GM10847 (cell line): ENCODE measurements around the gene CALML4.

Source experiments
- POLR2A ChIP-seq: IDR thresholded peaks from 2 replicates; pipeline ENCODE4 v1.6.1; 2011; ENCODE audit not compliant: insufficient read length; ENCODE audit errors: extremely low read depth

Gene CALML4

GRCh38 chr15:68210821-68211655 is 5.9 kb upstream of the CALML4 start:
- no peak for TF ChIP-seq POLR2A

GRCh38 chr15:68210409-68210756 is 5.3 kb upstream of the CALML4 start:
- TF ChIP-seq POLR2A = no peak

DNA sequence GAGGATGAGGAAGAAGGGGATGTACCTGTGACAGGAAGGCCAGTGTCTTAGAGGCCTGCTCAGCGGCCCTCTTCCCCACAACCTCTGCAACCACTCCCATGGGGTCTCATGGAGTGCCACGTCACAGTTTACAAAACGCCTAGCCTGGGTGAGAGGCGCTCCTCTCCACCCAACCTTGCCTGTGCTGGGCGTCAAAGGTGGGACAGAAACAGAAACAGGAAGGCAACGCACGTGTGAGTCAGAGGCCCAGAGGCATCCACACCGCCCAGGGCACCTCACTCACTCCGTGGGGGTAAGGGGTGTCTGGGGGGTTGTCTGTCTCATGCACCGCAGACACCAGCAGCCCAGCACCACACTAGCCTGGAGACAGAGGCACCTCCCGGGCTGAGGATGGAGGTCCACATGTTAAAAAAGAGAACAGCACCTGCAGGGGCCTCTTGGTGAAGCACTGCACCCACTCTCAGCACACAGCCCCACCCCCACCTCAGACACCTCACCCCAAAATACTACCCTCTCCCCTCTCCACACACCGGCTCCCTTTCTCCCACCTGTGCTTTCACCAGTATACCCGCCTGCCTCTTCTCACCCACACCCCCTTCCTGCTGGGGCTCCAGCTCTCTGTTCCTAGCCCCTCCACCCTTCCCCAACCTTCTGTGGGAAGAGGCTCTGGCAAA is 4.7 kb upstream of the CALML4 start:
- TF ChIP-seq POLR2A = no peak

DNA sequence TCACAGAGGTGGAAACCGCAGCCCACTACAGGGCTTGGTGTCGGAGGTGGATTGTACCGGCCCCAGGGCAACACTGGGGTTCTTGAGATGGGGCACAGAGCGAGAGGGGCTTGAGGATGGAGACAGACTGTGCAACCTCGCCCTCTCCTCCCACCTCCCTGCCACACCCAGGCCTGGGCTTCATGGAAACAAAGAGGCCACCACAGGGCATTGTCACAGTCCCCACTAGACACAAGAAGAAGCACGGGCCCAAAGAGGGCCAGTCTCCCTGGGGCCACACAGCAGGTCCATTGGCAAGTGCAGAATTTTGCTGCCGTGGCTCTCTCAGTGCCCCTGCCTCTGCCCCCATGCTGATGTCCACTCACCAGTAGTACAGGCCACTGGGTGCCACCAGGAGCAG is 4.1 kb upstream of the CALML4 start:
- no peak for TF ChIP-seq POLR2A

GRCh38 chr15:68208636-68209240 is 3.6 kb upstream of the CALML4 start:
- no peak for TF ChIP-seq POLR2A

- TF ChIP-seq POLR2A = no peak
Measured at GRCh38 chr15:68208136-68208535, 3.0 kb upstream of the CALML4 start.

DNA sequence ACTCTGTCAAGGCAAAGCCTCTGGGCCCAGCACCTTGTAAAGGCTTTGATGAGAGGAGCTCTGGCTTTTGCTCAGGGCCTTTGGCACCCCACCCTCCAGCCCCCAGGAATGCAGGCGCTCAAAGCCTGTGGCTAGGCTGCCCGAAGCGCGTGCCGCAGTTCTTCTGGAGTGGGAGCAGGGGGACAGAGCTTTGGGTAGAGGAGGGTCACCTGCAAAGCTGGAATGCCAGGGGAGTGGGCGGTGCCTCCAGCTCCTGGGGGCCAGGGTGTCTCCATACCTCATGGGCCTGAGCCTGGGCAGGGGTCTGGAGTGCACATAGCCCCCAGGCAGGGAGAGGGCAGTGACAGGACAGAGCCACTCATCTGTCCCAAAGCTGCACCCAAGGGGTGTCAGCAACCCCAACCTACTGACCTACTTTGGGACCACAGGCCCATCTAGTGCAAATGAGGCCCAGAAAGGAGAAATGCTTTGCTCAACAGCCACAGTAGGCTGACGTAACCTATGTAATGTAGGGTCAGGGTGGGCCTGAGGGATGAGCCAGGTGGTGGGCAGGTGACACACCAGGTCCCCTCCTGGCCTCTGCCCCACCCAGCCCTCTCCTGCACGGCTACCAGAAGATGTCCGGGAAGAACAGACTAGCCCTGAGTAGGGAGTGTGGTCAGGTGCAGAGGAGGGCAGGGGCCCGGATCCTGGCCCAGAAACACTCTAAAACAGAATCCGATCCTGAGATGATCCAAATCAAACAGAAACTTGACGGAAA is 2.2 kb upstream of the CALML4 start:
- no peak for TF ChIP-seq POLR2A

GRCh38 chr15:68206711-68207151 is 1.6 kb upstream of the CALML4 start:
- TF ChIP-seq POLR2A = no peak

- no peak for TF ChIP-seq POLR2A
Measured at GRCh38 chr15:68205954-68206539, 915 bp upstream of the CALML4 start.

- no peak for TF ChIP-seq POLR2A
Measured at GRCh38 chr15:68205558-68205944, 419 bp upstream of the CALML4 start.

DNA sequence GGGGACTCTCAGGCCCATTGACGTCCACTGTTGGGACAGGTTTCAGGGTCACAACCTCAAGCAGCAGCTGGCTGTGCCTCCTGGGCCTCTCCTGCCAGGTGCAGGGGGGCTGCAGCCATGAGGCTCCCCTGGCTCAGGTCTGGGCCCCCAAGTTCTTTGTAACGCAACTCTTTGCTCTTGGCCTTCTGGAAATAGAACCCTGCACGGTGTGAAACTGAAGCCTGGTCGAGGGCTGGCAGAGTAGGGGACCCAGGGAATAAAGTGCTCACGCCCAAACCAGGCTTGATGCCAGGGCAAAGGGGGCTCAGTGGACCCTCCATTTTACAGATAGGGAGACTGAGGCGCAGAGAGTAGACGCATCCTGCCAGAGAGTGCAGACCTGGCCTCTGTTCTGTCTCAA is 771 bp downstream of the CALML4 start:
- no peak for TF ChIP-seq POLR2A

- no peak for TF ChIP-seq POLR2A
Measured at GRCh38 chr15:68203956-68204355, 1.2 kb downstream of the CALML4 start.

- no peak for TF ChIP-seq POLR2A
Measured at GRCh38 chr15:68203486-68203885, 1.6 kb downstream of the CALML4 start.

DNA sequence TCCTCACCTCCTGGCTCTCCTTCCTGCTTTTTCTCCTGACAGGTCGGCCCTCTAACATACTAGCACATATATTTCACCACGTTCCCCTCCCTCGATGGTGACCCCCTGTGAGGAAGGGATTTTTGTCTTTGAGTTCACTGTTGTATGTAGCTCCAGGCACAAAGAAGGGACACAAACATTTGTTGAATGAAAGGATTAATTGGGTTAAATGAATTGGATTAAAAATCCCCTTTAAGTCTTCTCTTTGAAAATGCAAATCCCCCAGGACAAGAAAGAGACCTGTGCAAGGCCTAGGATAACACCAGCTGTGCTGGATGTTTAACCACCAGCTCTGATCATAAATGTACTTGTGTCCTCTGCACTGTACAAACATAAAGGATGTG is 3.3 kb downstream of the CALML4 start:
- no peak for TF ChIP-seq POLR2A

DNA sequence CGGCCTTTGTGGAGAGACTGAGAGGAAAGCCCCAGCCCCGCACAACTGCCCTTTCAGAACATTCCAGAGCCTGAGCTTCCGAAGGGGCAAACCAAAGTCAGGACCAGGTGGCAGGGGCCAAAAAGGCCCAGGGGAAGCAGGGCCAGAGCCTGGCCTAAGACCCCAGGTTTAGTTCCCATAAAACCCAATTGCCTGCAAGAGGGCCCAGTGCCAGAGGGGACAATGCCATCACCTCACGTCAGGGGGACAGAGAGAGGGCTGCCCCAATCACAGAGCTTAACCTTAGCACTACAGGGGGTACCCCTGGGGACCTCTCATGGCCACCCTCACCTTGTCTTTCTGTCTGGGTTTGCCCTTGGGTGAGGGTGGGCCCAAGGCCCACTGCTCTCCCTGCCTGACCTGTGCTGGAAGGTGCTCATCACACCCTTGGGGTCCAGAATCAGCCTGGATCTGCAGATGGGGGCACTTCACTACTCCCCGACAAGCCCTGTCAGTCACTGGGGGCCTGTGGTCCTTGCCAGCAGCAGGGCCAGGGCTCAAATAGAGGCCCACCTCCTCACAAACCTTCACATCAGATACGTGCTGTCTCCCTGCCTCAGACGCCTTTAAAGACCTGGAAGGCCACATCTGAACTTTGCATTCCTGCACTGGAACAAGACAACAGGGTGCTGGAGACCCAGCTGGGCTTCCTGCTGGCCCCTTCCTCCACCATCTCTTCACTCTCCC is 3.8 kb downstream of the CALML4 start:
- no peak for TF ChIP-seq POLR2A
